GM13977 (cell line): Measurements from ENCODE around the gene RFX8.

ENCODE experiments used
- DNase-seq: peaks from one replicate; pipeline ENCODE4 v3.0.0; 2012; ENCODE audit warnings: low spot score
- CTCF ChIP-seq: IDR thresholded peaks from 2 replicates; pipeline ENCODE4 v1.5.1; 2012; ENCODE audit warnings: mild to moderate bottlenecking, control low read depth; ENCODE audit not compliant: insufficient read depth; ENCODE audit errors: extremely low read depth, missing control alignments
- in situ Hi-C: fragments of 300-500 bp; cut with MboI; formaldehyde crosslinking; loops from one replicate; pipeline ENCODE4 v1.12.0; 2022; ENCODE audit warnings: low sequenced_read_pairs, low pct_unique_long_range_greater_than_20kb, mixed read lengths, inconsistent platforms; ENCODE audit not compliant: unreplicated experiment

Gene RFX8

GRCh38 chr2:101408925-101409324 is 66.0 kb downstream of the RFX8 start:
- in situ Hi-C loops = loop anchor here (25.0 kb wide), 1 partner anchor 428 kb away; no protein-coding TSS in a partner anchor
- no peak for DNase-seq
- no peak for TF ChIP-seq CTCF

GRCh38 chr2:101405351-101405899 is 69.5 kb downstream of the RFX8 start:
- no peak for TF ChIP-seq CTCF

GRCh38 chr2:101403745-101404144 is 71.2 kb downstream of the RFX8 start:
- in situ Hi-C loops = loop anchor here (25.0 kb wide), 1 partner anchor 434 kb away; no protein-coding TSS in a partner anchor
- no peak for TF ChIP-seq CTCF
- DNase-seq = no peak

More at GRCh38 chr2:101405351-101405899, 69.5 kb downstream of the RFX8 start:
- no peak for DNase-seq
- in situ Hi-C loops = loop anchor here (25.0 kb wide), 1 partner anchor 432 kb away; no protein-coding TSS in a partner anchor

GRCh38 chr2:101402630-101403029 is 72.3 kb downstream of the RFX8 start:
- in situ Hi-C loops = loop anchor here (25.0 kb wide), 1 partner anchor 435 kb away; no protein-coding TSS in a partner anchor
- DNase-seq = no peak
- TF ChIP-seq CTCF = no peak

- in situ Hi-C loops = loop anchor here (25.0 kb wide), 1 partner anchor 435 kb away; no protein-coding TSS in a partner anchor
- DNase-seq = no peak
- no peak for TF ChIP-seq CTCF
These were observed 73.0 kb downstream of the RFX8 start for GRCh38 chr2:101401906-101402305.

- in situ Hi-C loops = loop anchor here (25.0 kb wide), 1 partner anchor 436 kb away; no protein-coding TSS in a partner anchor
- DNase-seq = no peak
- no peak for TF ChIP-seq CTCF
These were observed 73.6 kb downstream of the RFX8 start for GRCh38 chr2:101401326-101401665.
